Central memory CD4-positive, alpha-beta T cell (primary cell): ENCODE measurements around the gene PLXNC1.
A peak's percentile ranks its signal among the peaks of the same experiment; 100 is the strongest.

Experiments used
- DNase-seq: peaks from one replicate; pipeline ENCODE4 v3.0.0; 2022

Gene PLXNC1

GRCh38 chr12:94183708-94184379, 35.5 kb downstream of the PLXNC1 start:
- DNase-seq, result no peak

- no peak for DNase-seq
Observed at GRCh38 chr12:94184995-94185719, 36.8 kb downstream of the PLXNC1 start.

GRCh38 chr12:94185801-94186200, 37.4 kb downstream of the PLXNC1 start:
- DNase-seq, result no peak

GRCh38 chr12:94186278-94187241, 38.2 kb downstream of the PLXNC1 start:
- DNase-seq, result no peak

GRCh38 chr12:94187361-94187760, 39.0 kb downstream of the PLXNC1 start:
- DNase-seq, result no peak

GRCh38 chr12:94190623-94191022, 42.2 kb downstream of the PLXNC1 start:
- DNase-seq, result no peak

- DNase-seq, result no peak
Observed at GRCh38 chr12:94191023-94191422, 42.6 kb downstream of the PLXNC1 start.

GRCh38 chr12:94191811-94192210, 43.4 kb downstream of the PLXNC1 start:
- no peak for DNase-seq

- no peak for DNase-seq
Observed at GRCh38 chr12:94192506-94192905, 44.1 kb downstream of the PLXNC1 start.

- no peak for DNase-seq
Observed at GRCh38 chr12:94193168-94193567, 44.8 kb downstream of the PLXNC1 start.

GRCh38 chr12:94195483-94195882, 47.1 kb downstream of the PLXNC1 start:
- DNase-seq, result no peak

GRCh38 chr12:94198469-94198868, 50.1 kb downstream of the PLXNC1 start:
- no peak for DNase-seq

- DNase-seq, result no peak
Observed at GRCh38 chr12:94198872-94199271, 50.5 kb downstream of the PLXNC1 start.

- no peak for DNase-seq
Observed at GRCh38 chr12:94200069-94200468, 51.7 kb downstream of the PLXNC1 start.

GRCh38 chr12:94200695-94201094, 52.3 kb downstream of the PLXNC1 start:
- no peak for DNase-seq

GRCh38 chr12:94202245-94203180, 54.1 kb downstream of the PLXNC1 start:
- peak; percentile 10 for DNase-seq

GRCh38 chr12:94203181-94203546, 54.8 kb downstream of the PLXNC1 start:
- DNase-seq, result no peak

GRCh38 chr12:94203796-94204195, 55.4 kb downstream of the PLXNC1 start:
- no peak for DNase-seq

GRCh38 chr12:94204499-94205247, 56.3 kb downstream of the PLXNC1 start:
- DNase-seq, result no peak

GRCh38 chr12:94205822-94206221, 57.4 kb downstream of the PLXNC1 start:
- no peak for DNase-seq

- DNase-seq, result no peak
Observed at GRCh38 chr12:94206886-94207285, 58.5 kb downstream of the PLXNC1 start.

GRCh38 chr12:94207467-94207848, 59.1 kb downstream of the PLXNC1 start:
- no peak for DNase-seq
